WERI-Rb-1 (cell line): ENCODE results near the gene FOXS1.

Experiments used
- DNase-seq: peaks from one replicate; pipeline ENCODE4 v3.0.0-alpha.2; 2020
- H3K27ac ChIP-seq: fragments of 250-450 bp; sonication (Bioruptor Pico); 2 replicates; pipeline ENCODE4 v1.5.1; 2020; ENCODE audit warnings: mild to moderate bottlenecking, moderate library complexity
- H3K27me3 ChIP-seq: fragments of 250-450 bp; sonication (Bioruptor Pico); 2 replicates; pipeline ENCODE4 v1.5.1; 2021; ENCODE audit warnings: mild to moderate bottlenecking, low read depth, moderate library complexity; ENCODE audit not compliant: insufficient read depth, severe bottlenecking
- H3K36me3 ChIP-seq: fragments of 250-450 bp; sonication (Bioruptor Pico); 2 replicates; pipeline ENCODE4 v1.5.1; 2020; ENCODE audit warnings: mild to moderate bottlenecking, moderate library complexity
- H3K4me3 ChIP-seq: 2 replicates; pipeline ENCODE4 v1.5.1; 2011; ENCODE audit warnings: low read depth, mild to moderate bottlenecking, control low read depth, low read length
- H3K9me3 ChIP-seq: fragments of 250-450 bp; sonication (Bioruptor Pico); 2 replicates; pipeline ENCODE4 v1.5.1; 2021; ENCODE audit warnings: mild to moderate bottlenecking, moderate library complexity; ENCODE audit not compliant: severe bottlenecking
- CTCF ChIP-seq: IDR thresholded peaks from 2 replicates; pipeline ENCODE4 v1.5.1; 2011; ENCODE audit warnings: low read depth, mild to moderate bottlenecking, control low read depth, inconsistent platforms, low read length

The FOXS1 gene

DNA sequence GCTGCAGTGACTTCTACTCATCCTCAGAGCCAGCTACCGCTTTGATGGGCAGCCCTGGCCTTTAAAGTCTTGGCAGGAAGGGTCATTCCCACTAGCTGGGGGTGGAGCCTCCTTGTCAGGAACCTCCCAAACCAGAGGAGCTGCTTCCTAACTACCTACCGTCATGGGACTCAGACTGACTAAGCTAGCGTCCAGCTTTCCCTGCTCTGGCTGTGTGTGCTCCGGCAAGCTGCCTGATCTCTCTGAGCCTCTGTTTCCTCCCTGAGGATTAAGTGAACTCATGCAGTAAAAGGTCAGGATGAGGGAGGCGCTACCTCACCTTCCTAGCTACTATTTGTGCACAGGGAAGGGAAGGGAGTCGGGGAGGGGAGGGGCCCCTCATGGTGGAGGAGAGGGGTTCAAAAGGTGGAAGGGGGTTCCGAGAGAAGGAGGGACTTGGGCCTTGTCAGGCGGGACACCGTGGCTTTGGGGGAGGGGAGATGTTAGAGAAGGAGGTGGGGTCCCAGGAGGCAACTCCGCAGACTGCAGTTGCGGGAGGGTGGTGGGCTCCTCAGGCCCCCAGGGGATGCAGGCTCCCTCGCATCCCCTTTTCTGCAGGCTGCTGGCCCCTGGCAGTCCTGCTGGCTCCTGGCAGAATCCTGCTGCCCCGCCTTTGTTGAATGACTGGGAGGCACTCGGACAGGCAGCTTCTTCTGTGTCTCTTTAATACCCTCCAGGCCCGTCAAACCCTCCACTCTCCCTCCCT, 15.2 kb upstream of the FOXS1 start:
- H3K36me3 ChIP-seq, result 0 out of 2 replicates have a peak, but pooled peaks cover 2% of the 10 kb centered on the region
- peak overlapping the region; percentile 99 for H3K27ac ChIP-seq
- TF ChIP-seq CTCF, result peak; percentile 10; the same call in 1 of the 2 replicates
- no peaks in the 10 kb centered on the region for H3K9me3 ChIP-seq
- peak; percentile 59 for DNase-seq
- H3K27me3 ChIP-seq, result no peaks in the 10 kb centered on the region
- H3K4me3 ChIP-seq, result peak overlapping the region; percentile 75

DNA sequence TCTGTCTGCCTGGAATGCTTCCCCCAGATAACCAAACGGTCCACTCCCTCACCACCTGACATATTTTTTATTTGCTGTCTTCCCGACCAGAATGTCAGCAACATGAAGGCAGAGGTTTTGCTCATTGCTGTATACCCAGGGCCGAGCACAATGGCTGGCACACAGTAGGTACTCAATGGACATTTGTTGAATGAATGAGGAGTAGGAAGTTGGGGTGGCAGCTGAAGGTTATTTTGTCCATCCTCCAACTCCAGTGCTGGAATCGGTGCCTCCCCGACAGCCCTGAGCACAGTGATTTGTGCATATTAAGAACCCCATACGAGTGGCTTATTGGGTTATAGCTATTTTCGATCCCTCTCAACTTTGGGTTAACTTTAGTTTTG, 14.6 kb upstream of the FOXS1 start:
- DNase-seq, result no peak
- no peak overlapping the region; the same call in 1 of the 2 replicates for H3K27ac ChIP-seq
- H3K36me3 ChIP-seq, result 0 out of 2 replicates have a peak, but pooled peaks cover 2% of the 10 kb centered on the region
- H3K27me3 ChIP-seq, result no peaks in the 10 kb centered on the region
- no peak overlapping the region for H3K4me3 ChIP-seq
- no peaks in the 10 kb centered on the region for H3K9me3 ChIP-seq
- no peak for TF ChIP-seq CTCF

DNA sequence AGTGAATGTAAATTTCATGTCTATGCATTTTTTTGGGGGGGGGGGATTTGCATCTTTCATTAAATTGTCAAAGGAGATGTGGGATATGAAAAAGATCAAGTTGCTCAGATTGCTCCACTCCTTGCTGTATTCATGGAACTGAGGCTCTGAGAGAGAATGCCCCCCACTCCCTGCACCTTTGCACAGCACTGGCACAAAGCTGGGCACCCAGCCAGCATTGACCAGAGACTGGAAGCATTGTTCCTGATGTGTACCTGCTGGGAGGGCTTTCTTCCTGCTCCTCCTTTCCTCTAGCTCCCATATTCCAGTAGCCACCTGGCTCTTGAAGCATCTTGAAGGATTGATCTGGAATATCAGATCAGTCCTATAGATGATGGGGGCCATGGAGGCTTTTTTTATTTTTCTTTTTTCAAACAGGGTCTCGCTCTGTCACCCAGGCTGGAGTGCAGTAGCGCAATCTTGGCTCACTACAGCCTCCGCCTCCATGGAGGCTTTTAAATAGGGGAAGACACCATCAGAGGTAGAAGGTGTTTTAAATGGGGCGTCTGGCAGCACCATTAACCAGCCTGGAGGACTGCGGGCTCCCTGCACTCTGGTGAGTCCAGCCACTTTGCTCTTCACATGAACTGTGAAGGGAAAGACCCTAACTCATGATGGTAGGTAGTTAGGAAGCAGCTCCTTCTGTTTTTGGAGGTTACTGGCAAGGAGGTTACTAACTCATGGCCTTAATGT, 14.0 kb upstream of the FOXS1 start:
- no peak overlapping the region for H3K27ac ChIP-seq
- H3K9me3 ChIP-seq, result no peaks in the 10 kb centered on the region
- no peak for TF ChIP-seq CTCF
- no peak overlapping the region for H3K4me3 ChIP-seq
- no peak for DNase-seq
- 0 out of 2 replicates have a peak, but pooled peaks cover 2% of the 10 kb centered on the region for H3K36me3 ChIP-seq
- H3K27me3 ChIP-seq, result no peaks in the 10 kb centered on the region

DNA sequence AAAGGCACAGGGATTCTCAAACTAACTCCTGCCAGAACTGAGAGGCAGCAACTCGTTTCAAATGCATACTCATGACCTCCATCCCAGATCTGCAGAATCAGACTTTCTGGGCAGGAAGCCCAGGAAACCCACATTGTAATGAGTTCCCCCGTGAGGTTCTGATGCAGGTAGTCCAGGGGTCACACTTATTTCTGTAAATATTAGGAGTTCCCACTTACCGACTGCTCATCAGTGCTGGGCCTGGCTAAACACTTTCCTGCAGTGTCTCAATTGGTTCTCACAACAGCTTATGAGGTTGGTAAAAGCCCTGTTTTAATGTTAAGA, 13.3 kb upstream of the FOXS1 start:
- Histone ChIP-seq H3K36me3 (0 out of 2 replicates have a peak, but pooled peaks cover 2% of the 10 kb centered on the region), H3K4me3 (no peak overlapping the region), H3K27ac (no peak overlapping the region), H3K27me3 (no peaks in the 10 kb centered on the region), H3K9me3 (no peaks in the 10 kb centered on the region)
- no peak for DNase-seq
- no peak for TF ChIP-seq CTCF

DNA sequence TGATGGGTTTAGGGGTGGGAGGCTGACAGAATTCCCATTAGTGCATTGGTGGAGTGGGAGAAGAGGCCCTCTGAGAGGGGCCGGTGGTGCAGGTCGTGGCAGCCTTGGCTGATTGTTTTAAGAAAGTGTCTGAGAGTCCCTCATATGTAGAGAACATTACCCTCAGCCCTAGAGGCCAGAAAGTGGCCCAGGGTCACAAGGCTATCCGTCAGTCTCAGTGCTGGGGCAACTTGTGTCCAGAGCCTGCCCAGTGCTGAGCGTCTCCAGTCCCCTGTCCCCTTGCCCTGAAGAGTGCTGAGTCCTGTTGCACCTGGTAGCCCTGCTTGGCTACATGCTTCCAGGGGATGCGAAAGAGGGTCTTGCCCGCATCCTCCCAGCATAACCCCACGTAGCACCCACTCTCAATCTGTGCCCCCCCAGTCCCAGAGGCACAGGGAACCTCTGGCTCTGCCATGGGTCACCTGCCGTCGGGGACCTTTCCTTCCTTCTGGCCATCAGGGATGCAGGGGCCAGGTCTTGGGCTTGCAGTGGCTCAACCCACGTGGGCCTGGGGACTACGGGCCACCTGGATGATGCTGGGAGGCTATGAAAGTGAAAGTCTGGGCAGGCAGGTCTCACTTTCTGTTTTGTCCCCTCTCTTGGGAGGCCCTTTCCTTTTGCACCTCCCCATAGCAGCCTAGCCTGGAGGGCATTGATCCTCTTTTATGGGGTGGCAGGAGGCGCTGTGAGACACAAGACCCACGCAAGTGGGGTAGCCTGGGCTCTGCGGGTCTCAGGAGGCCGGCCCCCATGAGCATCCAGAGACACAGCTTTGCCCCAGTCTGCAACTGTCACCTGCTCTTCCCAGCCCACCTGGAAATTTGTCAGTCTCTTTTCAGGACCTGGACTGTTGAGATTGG, 12.7 kb upstream of the FOXS1 start:
- Histone ChIP-seq H3K27me3 (no peaks in the 10 kb centered on the region), H3K27ac (no peak overlapping the region)
- TF ChIP-seq CTCF, result no peak

More for the DNA sequence above, 12.7 kb upstream of the FOXS1 start:
- DNase-seq, result no peak
- Histone ChIP-seq H3K9me3 (no peaks in the 10 kb centered on the region), H3K36me3 (0 out of 2 replicates have a peak, but pooled peaks cover 2% of the 10 kb centered on the region), H3K4me3 (no peak overlapping the region)
